SK-N-SH treated with all-trans-retinoic acid at 6 μM for 48 hours (cell line): ENCODE measurements around the gene GNMT.

Experiments
- ARNTL ChIP-seq: fragments of 450-650 bp; formaldehyde crosslinking; IDR thresholded peaks from 2 replicates; pipeline ENCODE4 v1.5.0; 2020; ENCODE audit warnings: low read depth, mild to moderate bottlenecking, moderate library complexity, borderline replicate concordance
- CSRNP3 ChIP-seq: fragments of 250-450 bp; sonication (Bioruptor Pico); IDR thresholded peaks from 2 replicates; pipeline ENCODE4 v1.5.1; 2021; ENCODE audit warnings: mild to moderate bottlenecking, moderate library complexity
- TOX ChIP-seq: fragments of 250-450 bp; sonication (Bioruptor Pico); IDR thresholded peaks from 2 replicates; pipeline ENCODE4 v1.8.0; 2021; ENCODE audit warnings: mild to moderate bottlenecking, moderate library complexity, borderline replicate concordance
- TF ChIP-seq, protein P1 (sequence below): fragments of 250-450 bp; sonication (Bioruptor Pico); IDR thresholded peaks from 2 replicates; pipeline ENCODE4 v1.8.0; 2020; ENCODE audit warnings: mild to moderate bottlenecking, moderate library complexity, borderline replicate concordance
- TF ChIP-seq, protein P2 (sequence below): fragments of 250-450 bp; sonication (Bioruptor Pico); IDR thresholded peaks from 2 replicates; pipeline ENCODE4 v1.5.0; 2020; ENCODE audit warnings: mild to moderate bottlenecking, moderate library complexity

DNA sequence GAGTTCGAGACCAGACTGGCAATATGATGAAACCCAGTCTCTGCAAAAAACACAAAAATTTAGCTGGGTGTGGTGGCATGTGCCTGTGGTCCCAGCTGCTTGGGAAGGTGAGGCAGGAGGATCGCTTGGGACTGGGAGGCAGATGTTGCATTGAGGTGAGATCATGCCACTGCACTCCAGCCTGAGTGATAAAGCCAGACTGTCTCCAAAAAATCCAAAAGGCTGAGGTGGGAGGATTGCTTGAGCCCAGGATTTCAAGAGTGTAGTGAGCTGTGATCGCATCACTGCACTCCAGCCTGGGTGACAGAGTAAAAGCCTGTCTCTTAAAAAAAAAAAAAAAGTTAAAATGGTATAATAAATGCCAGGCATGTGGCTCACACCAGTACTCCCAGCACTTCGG, 46.0 kb upstream of the GNMT start:
- TF ChIP-seq CSRNP3 (CRISPR knock-in tag) = no peak
- TF ChIP-seq, protein P1, sequence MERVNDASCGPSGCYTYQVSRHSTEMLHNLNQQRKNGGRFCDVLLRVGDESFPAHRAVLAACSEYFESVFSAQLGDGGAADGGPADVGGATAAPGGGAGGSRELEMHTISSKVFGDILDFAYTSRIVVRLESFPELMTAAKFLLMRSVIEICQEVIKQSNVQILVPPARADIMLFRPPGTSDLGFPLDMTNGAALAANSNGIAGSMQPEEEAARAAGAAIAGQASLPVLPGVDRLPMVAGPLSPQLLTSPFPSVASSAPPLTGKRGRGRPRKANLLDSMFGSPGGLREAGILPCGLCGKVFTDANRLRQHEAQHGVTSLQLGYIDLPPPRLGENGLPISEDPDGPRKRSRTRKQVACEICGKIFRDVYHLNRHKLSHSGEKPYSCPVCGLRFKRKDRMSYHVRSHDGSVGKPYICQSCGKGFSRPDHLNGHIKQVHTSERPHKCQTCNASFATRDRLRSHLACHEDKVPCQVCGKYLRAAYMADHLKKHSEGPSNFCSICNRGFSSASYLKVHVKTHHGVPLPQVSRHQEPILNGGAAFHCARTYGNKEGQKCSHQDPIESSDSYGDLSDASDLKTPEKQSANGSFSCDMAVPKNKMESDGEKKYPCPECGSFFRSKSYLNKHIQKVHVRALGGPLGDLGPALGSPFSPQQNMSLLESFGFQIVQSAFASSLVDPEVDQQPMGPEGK (CRISPR knock-in tag) = no peak
- TF ChIP-seq, protein P2, sequence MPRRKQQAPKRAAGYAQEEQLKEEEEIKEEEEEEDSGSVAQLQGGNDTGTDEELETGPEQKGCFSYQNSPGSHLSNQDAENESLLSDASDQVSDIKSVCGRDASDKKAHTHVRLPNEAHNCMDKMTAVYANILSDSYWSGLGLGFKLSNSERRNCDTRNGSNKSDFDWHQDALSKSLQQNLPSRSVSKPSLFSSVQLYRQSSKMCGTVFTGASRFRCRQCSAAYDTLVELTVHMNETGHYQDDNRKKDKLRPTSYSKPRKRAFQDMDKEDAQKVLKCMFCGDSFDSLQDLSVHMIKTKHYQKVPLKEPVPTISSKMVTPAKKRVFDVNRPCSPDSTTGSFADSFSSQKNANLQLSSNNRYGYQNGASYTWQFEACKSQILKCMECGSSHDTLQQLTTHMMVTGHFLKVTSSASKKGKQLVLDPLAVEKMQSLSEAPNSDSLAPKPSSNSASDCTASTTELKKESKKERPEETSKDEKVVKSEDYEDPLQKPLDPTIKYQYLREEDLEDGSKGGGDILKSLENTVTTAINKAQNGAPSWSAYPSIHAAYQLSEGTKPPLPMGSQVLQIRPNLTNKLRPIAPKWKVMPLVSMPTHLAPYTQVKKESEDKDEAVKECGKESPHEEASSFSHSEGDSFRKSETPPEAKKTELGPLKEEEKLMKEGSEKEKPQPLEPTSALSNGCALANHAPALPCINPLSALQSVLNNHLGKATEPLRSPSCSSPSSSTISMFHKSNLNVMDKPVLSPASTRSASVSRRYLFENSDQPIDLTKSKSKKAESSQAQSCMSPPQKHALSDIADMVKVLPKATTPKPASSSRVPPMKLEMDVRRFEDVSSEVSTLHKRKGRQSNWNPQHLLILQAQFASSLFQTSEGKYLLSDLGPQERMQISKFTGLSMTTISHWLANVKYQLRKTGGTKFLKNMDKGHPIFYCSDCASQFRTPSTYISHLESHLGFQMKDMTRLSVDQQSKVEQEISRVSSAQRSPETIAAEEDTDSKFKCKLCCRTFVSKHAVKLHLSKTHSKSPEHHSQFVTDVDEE = no peak
- no peak for TF ChIP-seq ARNTL
- no peak for TF ChIP-seq TOX (CRISPR knock-in tag)
